ENCODE measurements around the gene B3GLCT. TPM values are rescaled to one million over a fixed set of nuclear protein-coding genes. Genes with fewer than 3 reads are reported as not detected.

The B3GLCT gene
- polyA plus RNA-seq, 1 donor, result 21.5 TPM

DNA sequence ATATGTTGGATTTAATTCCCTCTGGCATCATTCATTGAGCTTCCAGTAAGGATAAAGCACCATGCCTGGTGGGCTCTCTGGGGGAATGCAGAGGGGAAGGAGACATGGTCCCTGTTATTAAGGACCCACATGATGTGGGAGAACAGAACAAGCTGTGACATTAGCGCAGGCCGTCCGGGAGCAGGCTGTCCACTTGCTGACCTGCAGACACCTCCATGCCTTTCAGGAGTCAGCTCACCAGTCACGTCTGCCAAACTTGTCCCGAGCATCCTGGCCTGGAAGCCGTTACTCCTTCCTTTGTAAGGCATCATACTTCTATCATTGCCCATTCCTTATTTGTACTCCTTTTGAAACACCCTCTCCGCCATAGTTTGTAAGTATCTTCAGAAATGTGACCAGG is 23.4 kb downstream of the B3GLCT start:
- no peak for DNase-seq

DNA sequence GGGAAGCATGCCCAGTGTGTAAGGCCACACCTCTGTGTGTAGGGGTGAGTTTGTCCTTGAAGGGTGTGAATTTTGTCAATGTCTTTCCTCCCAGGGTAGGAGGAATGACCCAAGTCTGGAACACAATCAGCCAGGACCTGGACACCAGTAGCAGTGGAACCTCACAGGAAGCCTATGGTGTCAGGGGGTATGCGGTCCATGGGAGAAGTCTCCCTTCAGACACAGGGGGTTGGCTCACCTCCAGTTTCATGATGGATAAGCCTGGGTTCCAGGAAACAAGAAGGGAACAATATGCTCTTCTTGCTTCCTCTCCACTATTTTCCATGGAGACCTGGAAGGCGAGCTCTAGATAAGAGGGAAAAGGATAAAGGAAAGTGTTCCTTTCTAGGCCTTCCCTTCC is 23.9 kb downstream of the B3GLCT start:
- no peak for DNase-seq

- DNase-seq, result no peak
These were observed 24.4 kb downstream of the B3GLCT start for GRCh38 chr13:31224174-31224669.

DNA sequence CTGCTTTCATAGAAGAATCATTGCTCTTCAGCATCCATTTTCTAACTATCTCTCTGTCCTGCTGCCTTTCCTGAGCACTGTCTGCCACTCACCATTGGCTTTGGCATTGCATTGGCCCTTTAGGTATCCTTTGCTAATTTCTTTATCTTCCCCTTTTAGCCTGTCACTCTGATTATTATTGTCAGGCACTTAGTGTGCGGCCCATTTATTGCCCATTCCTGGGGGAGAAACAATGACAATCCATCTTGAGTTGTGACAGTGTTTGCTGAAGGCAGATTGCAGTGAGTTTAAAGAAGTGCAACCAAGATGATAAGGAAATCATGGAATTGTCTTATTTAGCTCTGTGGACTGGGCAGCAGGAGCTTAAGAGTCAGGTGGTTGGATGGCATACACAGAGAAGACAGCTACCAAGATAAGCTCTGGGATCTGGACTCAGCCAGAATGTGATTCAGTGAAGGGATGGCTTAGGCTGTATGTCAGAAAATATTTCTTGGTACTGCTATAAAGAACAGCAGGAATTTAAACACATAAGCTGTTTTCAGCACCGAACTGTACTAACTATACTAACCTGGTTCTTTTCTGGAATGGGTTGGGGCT is 25.3 kb downstream of the B3GLCT start:
- DNase-seq, result no peak

DNA sequence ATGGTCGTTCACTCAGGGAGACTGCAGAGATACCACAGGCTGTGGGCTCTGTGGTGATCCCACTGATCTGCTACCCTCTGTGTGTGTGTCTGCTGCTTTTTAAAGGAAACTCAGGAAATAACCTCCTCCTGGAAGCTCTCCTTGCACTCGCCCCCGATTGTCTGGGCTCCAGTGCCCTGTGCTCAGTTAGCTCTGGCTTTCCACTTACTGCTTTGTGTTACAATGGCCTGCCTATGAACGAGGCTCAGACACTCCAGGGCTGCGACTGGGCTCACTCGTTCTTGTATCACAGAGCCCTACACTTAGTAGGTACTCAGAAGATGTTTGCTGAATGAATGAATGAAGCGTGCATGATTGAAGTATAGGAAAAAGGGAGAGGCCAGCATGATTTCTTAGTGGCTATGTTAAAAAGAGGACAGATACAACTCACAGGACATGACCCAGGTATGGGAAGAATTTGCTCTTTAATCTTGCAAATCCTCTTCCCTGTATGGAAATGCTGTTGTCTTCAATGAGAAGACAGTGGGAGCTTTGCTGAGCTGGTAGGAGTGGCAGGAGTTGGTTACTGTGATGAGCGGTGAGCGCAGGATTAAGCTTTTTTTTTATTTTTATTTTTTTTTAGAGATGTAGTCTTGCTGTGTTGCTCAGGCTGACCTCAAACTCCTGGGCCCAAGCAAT is 26.4 kb downstream of the B3GLCT start:
- no peak for DNase-seq

DNA sequence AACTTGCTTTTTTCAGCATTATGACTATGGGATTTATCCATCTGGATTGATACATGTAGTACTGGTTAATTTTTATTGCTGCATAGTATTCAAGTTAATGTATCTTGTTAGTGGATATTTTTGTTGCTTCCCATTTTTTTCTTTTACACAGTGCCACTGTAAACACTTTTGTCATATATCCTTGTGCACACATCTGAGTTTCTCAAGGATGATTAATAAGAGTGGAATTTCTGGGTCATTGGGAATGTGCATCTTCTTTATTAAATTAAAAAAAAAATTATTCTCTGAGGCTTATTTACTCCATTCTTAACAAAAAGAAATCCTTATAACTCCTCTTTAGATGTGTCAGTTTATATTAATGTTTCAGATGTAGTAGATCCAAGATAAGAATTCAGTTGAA is 27.3 kb downstream of the B3GLCT start:
- no peak for DNase-seq

DNA sequence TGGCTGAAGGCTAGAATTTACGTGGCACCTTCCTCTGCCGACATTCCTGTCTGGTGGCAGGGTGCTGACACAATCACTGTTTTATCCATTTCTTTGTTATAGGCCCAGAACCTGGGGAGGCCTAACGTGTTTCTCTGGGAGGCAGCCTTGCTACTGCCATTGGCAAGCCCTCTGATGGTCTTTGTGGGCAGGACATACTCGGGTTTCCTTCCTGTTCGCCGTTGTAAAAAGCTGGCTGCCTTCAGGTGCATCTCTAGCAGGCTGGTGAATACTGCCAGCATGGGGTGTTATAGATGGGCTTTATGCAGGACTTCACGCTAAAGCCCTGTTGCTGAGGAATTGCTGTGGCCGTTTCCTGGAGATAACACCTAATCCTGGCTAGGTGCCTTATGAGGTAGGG is 28.1 kb downstream of the B3GLCT start:
- DNase-seq, result no peak

GRCh38 chr13:31234729-31235128 is 35.0 kb downstream of the B3GLCT start:
- no peak for DNase-seq

- peak; percentile 45 for DNase-seq
These were observed 36.5 kb downstream of the B3GLCT start for GRCh38 chr13:31236211-31236786.

DNA sequence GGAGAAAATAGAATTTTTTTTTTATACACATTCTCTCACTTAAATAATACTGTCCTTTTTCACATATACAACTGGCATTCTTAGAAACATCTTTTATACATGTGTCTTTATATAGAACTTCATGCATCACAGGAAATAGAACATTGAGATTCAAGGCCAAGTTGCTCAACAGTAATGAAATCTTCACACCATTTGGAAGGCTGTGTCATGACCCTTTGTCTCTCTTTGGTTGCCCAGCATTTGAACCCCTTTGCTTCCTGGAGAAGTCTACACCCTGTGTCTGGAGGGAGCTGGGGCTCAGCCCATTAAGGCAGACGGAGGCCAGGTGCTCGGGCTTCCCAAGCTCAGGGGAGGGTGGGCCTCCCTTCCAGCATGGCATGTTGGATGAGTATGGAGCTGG is 41.1 kb downstream of the B3GLCT start:
- no peak for DNase-seq

GRCh38 chr13:31242367-31242766 is 42.6 kb downstream of the B3GLCT start:
- DNase-seq, result no peak

DNA sequence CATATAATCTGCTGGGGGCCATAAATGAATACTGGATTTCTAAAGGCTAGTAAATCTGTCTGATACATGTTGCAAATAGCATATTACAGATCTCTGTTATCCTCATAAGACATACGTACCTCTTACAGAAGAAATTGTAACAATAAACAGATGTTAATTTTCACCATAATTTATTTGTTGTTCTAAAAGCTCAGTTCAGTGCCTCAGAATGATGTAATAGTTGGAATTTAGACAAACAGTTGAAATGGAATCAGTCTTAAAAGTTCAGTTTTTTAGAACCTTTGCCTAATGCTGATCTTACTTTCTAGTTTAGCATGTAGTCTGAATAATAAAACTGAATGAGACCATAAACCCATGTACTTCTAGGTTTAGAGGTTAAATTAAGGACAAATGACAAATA is 43.1 kb downstream of the B3GLCT start:
- DNase-seq, result peak; percentile 40

DNA sequence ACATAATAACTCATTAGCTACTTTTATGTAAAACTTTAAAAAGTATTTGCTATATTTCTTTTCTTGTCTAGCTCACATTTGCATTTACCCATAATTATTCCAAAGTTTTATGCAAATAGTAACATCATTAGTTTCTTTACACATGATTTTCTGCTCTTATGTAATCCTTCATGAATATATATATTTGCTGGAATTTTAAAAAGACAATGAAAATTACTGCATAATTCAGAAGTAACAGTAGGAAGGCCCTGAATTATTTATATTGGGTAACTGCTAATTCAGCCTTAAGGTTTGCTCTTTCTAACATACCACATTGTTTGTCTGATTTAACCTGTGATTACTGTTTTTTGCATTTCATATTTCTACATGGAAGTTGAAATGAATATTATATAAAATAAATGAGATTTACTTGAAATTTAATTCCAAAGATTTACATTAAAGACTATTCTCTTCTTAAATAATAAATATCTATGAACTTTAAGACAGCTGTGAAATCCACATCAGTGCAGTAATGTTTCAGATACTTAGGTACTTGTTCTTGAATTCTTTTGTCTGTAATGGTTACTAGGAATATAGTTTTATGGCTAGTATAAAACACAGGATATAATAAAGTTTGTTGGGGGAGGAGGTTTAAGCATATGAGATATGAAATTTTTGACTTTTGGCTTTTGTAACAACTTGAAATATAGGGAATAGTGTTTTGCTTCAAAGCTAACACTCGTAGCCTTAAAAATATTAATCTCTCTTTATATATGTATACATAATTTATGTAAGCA is 46.0 kb downstream of the B3GLCT start:
- DNase-seq, result no peak

DNA sequence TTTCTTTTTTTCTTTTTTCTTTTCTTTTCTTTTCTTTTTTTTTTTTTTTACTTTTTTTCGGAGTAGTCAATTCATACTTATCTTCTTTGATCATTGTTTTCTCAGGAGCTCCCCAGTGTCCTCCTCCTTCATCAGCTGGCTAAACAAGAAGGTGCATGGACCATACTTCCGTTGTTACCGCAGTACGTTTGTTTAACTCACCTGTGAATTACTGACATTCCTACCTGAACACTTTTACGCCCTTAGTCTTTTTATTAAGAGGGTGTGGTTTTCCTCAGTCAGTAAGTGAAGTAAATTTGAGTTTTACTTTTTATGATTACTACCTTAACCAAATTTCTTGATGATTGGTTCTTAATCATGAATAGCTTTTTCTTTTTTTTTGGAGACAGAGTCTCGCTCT is 47.1 kb downstream of the B3GLCT start:
- DNase-seq, result no peak

GRCh38 chr13:31248361-31248760 is 48.6 kb downstream of the B3GLCT start:
- no peak for DNase-seq

GRCh38 chr13:31248965-31249539 is 49.3 kb downstream of the B3GLCT start:
- no peak for DNase-seq

GRCh38 chr13:31250435-31250834 is 50.7 kb downstream of the B3GLCT start:
- DNase-seq, result no peak

GRCh38 chr13:31261241-31261640 is 61.5 kb downstream of the B3GLCT start:
- no peak for DNase-seq

GRCh38 chr13:31263346-31263745 is 63.6 kb downstream of the B3GLCT start:
- no peak for DNase-seq

DNA sequence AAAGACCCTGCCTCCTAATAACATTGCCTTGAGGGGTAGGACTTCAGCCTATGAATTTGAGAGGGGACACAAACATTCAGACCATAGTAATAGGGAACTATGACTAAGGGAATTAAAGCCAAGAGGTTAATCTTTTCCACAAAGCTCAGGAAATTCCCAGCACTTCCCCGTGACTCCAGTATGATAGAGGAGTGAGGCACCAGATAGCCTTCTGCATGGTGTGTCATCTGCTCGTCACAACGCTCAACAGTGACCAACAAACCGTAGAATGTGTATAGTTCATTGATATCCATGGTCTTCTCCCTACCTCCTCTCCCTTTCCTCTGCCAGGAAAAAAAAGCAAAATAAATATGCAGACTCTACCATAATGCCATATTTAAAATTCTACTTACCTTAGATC is 64.4 kb downstream of the B3GLCT start:
- no peak for DNase-seq

GRCh38 chr13:31267126-31267784 is 67.5 kb downstream of the B3GLCT start:
- no peak for DNase-seq

DNA sequence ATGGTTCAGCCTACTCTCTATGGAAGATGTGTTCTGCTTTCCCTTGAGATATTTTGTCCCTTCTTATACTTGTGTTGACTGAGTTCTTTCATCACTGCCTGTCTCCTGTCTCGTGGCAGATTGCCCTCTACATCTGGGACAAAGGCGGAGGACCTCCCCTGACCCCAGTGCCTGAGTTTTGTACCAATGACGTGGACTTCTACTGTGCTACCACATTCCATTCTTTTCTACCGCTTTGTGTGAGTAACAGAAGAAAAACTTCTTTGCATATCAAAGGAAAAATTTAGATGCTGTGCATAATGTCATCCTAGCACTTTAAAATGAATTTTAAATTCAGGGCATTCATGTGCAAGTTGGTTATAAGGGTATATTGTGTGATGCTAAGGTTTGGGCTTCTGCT is 74.6 kb downstream of the B3GLCT start:
- DNase-seq, result no peak
